ENCODE results near the gene ADNP2. TPM values are rescaled to one million over a fixed set of nuclear protein-coding genes. Genes with fewer than 3 reads are reported as not detected.

Gene ADNP2
- total and polyA plus RNA-seq, 2 of the 4 experiments (the other 2 are of a cell fraction): 5.6 to 18.3 TPM

Other genes starting within 250 kb of the ADNP2 start
- 16.9 and 17.6 TPM in 2 replicates for gene SLC66A2, start 157.6 kb upstream of the ADNP2 start, total RNA-seq (2012; rRNA removed)
- 23.5 and 29.6 TPM in 2 replicates for gene SLC66A2, start 157.6 kb upstream of the ADNP2 start, polyA plus RNA-seq (2012; rRNA removed)
- 7.8 and 8.6 TPM in 2 replicates for gene HSBP1L1, start 144.6 kb upstream of the ADNP2 start, total RNA-seq (2012; rRNA removed)
- 14.9 and 18.0 TPM in 2 replicates for gene HSBP1L1, start 144.6 kb upstream of the ADNP2 start, polyA plus RNA-seq (2012; rRNA removed)
- 38.7 and 72.8 TPM in 2 replicates for gene TXNL4A, start 120.7 kb upstream of the ADNP2 start, total RNA-seq (2012; rRNA removed)
- 103 and 130 TPM in 2 replicates for gene TXNL4A, start 120.7 kb upstream of the ADNP2 start, polyA plus RNA-seq (2012; rRNA removed)
- 21.0 and 25.0 TPM in 2 replicates for gene RBFA, start 74.8 kb upstream of the ADNP2 start, total RNA-seq (2012; rRNA removed)
- gene RBFA, start 74.8 kb upstream of the ADNP2 start, polyA plus RNA-seq (2012; rRNA removed): 37.8 and 38.0 TPM in 2 replicates
- 2.5 and 3.3 TPM in 2 replicates for gene PARD6G, start 138.3 kb downstream of the ADNP2 start, total RNA-seq (2012; rRNA removed)
- 4.6 and 4.7 TPM in 2 replicates for gene PARD6G, start 138.3 kb downstream of the ADNP2 start, polyA plus RNA-seq (2012; rRNA removed)

Measured in IMR-90 (cell line).